Activated CD8-positive, alpha-beta memory T cell treated with anti-CD3 and anti-CD28 coated beads for 24 hours (primary cell): ENCODE results near the gene PARD6A.
"Not testable (repeated sequence)": the region's sequence is repeated elsewhere in the genome, so short reads cannot be mapped to it uniquely, and the experiment has no call there.

Experiments used
- DNase-seq: peaks from one replicate; pipeline ENCODE4 v3.0.0-alpha.2; 2020

PARD6A gene

DNA sequence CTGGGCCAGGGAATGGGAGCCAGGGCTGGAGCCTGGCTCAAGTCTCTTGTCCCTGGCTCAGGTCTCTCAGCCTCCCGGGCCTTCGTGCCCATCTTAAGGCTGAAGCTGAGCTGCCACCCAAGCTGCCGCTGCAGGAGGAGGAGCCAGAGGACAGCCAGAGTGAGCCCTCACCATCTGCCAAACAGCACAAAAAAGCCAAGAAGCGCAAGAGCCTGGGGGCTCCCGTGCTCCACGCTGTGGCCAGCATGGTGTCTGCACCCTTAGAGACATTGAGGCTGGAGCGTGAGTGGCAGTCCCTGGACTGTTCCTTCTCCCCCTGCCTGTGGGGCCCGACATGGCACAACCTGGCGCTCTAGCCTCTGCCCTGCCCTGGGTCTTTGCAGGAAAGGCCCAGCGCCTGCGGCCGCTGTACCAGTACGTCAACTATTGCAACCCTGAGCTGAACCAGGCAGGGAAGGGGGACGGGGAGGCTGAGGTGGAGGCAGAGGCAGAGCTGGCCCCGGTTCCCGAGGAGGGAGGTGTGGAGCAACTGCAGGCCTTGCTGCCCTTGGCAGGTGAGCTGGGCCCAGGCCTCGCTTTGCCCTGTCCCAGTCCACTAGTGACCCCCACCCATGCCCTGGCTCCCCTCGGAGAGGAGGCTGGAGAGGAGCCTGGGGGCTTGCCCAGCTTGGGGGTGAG, 7.2 kb downstream of the PARD6A start:
- peak; percentile 87 for DNase-seq

DNA sequence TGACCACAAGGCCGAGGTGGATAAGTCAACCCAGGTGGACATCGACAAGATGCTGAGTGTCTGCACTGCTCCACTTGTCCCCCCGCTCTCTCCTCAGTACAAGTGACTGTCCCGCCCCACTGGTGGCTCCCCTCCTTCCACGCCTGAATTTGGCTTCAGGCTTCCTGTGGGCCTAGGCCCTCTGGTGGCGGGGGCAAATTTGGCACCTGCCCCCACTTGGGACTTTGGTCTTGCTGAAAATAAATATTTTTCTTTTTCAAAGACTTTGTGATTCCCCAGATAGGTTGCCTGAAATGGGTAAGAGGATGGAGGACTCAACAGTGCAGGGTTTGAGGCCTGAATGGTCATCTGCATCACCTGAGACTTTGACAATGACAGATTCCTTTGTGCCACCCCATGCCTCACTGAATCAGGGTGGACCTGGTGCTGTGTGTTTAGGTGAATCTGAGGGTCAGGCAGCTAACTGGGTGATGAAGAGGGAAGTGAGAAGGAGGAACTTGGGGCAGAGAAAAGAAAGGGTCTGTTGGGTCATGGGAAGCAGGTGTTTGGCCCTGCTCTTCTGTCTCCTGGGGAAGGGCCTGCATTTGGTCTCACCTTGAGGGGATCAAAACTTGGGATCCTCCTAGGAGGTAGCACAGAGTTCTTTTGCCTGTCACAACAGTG, 7.9 kb downstream of the PARD6A start:
- DNase-seq: no peak

DNA sequence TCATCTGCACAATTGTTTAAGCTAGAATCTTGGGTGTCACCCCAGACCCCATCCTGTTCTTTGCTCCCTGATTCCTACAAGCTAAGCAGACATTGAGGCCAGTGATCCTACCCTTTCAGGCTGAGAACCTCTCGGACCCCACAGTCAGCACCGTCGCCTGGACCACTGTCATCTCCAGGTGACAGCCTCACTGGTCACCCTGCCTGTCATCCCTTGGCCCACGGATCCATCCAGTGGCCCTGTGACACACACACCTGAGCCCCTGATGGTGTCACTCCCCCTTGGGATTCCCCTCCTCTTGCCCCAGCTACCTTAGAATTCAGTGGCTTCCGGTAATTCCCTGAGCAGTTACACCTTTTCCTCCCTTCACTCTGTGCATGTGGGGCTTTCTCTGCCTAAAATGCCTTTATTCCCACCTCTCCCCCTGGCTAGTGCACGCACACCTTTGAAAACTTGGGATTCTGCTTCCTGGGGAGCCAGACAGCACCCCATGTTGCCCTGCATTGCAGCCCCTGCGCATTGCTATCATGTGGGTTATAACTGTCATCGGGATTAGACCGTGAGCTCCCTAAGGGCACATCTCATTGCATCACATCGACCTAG, 8.8 kb downstream of the PARD6A start:
- DNase-seq: no peak

DNA sequence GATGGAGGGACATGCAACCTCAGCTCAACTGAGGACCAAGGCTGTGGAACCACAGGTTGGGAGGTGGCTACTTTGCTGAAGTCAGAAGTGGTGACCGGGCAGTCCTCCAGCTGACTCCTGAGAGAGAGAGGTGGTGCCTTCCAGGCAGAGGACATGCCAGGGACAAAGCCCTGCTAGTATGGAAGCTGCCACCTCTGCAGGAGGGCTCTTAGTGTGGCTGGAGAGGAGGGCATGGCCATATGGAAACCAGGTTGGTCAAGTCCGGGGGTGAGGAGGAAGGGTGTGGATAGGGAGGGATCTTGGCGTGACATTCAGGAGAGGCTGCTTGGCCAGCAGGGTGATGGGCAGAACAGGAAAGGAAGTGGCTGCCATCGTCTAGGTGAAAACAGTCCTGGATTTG, 11.5 kb downstream of the PARD6A start:
- no peak for DNase-seq

DNA sequence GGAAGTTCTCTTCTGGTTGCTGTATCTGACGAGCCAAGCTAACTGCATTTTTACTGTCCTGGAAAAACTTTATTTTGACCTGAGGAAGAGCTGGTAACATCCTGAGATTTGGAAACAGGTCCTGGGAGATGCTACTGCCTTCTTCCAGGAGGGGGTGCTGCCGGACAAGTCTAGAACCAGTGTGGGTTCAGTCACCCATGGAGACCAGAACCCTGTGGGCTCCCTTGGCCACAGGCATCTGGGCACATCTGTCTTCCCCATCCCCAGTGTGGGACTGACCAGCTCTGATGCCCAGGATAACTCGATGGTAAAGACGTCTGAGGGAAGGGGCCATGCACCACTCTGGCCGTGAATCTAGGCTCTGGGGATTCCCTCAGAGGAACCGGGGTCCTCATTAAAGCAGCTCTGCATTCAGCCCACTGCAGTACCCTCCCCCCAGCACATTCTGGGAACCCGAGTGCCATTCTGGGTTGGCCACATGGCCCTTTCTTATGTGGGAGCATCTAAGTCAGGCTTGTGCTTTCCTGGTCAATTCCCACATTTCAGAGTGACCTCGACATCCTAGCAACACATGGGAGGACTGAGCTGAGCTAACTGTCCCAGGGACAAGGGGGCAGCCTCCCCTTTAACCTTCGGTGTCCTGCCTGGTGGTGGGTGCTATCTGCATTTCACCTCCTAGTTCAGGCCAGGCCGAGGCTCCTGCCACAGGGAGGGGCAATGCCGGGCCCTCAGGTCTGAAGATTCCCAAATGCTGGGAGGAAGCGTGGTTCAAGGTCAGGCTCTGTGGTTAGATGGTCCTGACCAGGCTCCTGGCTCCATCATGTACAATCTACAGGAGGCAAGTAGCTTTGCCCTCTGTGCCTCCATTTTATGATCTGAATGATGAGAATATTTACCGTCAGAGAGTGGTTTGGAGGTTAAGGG, 12.2 kb downstream of the PARD6A start:
- peak; percentile 73 for DNase-seq

DNA sequence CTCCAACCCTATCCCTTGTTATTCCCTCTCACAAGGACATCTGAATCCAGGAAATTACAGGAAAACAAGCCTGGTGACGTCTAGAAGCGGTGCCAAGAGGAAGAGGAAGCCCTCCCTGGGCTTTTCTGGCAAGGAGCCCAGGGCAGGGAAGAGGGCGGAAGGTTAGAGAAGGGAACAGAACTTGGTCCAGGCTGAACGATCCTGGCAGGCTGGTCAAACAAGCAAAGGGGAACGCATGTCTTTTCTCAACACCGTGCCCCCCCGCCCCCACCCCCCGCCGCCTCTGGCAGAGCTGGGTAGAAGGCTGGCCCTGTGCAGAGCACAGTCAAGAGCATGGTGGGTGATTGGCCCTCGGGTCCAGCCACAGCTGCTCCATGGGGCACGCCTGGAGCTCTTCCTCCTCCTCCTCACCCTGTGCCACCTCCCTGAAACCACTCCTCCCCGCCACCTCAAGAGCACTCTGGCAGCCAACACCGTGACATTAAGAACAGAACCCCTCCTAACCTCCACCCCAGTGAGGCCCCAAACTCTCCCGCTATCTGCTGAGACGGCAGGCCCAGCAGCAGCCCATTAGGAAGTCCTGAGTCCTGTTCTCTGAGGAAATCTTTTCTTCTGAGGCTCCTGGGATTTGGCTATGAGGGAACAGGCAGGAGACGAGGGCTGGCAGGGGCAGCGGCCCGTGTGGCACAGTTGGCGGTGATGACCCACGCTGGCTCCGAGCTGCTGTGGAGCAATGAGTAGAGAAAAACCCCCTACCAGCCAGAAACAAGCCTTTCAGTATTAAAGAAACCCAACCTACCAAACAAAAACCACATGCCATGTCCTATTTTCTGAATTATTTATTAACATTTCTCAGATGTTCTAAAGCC, 13.2 kb downstream of the PARD6A start:
- no peak for DNase-seq

DNA sequence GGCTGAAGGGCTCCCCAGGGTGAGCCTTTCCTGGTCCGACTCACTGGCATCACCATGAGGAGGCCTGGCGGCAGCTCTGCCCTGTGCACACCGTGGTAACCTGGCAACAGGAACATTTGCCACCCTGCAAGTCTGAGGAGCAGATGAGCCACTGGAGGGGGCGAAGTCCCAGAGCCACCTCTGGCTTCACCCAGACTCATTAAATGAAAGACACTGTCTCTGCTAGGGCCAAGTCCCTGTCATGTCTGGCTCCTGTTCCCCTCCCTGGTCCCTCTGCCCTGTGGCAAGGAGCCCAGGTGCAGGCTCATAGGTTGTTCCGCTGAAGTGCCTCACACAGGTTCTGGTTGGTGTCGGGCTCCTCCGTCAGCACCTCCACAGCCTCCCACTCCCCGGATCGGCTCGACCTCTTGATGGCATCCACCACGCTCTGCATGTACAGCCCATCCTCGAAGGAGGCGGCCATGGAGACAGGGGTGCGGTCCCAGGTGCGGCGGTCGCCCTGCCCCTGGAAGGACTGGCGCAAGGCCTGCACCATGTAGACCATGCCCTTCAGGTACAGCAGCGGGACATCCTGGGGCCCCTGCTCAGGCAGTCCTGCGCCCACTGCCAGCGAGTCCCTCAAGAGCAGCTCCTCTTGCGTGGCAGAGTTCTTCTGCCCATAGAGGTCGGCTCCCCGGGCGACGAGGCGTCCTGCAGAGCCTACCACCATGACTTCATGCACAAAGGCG, 14.3 kb downstream of the PARD6A start:
- no peak for DNase-seq

DNA sequence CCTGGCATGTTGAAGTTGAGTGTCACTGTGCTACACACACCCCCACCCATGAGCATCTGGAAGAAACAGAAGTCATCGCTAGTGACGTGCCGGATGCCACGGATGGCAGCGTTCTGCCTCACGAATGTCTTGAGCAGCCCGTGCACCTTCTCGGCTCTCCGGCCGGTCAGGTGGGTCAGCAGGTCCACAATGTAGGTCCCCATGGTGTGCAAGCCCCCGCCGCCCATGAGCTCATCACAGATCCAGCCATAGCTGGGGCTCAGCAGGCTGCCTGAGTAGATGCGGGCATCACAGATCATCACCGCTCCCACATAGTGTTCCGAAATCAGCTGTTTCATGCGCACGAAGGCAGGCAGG, 14.8 kb downstream of the PARD6A start:
- no peak for DNase-seq

DNA sequence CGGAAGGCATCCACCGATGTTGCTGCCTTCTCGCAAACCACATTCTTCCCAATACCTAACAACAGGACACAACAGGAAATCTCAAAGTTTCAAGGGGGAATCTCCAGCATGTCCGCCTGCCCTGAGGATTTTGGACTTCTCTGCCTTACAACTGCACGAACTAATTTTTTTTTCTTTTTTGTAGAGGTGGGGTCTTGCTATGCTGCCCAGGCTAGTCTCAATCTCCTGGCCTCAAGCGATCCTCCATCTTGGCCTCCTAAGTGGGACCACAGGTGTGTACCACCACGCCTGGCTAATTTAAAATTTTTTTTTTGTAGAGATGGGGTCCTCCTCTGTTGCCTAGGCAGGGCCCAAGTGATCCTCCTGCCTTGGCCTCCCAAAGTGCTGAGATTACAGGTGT, 15.2 kb downstream of the PARD6A start:
- no peak for DNase-seq

DNA sequence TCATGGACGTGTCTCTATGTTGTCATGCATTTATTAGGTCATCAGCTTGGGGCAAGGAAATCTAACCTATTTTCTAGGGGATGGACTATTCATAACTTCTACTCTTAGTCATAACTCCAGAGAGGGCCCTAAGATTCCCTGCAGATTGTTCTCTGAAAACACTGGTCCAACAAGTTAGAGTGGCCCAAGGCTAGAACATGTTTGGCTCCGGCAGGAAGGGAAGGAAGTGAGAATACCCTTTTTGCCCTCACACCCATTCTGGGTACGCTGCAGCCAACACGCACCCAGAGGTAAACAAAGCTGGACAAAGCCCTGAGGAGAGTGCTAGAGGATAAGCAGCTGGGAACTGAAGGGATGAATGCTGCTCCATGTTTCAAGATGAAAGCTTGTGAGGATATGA, 15.8 kb downstream of the PARD6A start:
- DNase-seq: no peak

DNA sequence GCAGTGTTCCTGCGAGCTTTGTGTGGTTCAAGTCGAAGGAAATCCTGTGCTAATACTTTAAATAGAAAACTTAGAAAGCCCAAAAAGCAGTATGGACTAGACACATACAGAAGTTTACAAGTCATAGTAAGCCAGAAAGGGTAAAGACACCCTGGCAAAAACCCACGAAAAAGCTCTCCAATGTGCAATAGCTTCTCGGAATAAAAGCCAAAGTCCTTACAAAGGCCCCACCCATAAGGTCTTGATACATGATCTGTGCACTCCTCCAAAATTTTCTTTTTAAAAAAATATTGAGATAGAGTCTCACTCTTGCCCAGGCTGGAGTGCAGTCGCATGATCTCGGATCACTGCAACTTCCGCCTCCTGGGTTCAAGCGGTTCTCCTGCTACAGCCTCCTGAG, 16.2 kb downstream of the PARD6A start:
- no peak for DNase-seq

DNA sequence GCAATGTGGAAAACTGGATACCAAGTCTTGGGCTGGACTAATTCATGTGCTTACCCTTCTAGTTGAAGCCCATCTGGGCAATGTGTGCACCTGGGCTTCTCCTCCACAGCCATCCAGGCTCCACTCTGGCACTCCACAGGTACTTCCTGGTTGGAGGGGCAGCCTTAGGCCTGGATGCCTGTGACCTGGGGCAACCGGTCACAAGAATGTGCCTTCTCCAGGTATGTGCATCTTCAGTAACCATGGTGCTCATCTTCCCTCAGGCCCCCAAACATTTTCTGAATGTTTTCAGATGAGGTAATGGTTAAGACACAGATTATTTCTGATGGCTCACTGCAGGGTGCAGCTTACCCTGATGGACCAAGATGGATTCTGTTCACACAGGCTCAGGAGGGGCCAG, 17.0 kb downstream of the PARD6A start:
- DNase-seq: no peak

DNA sequence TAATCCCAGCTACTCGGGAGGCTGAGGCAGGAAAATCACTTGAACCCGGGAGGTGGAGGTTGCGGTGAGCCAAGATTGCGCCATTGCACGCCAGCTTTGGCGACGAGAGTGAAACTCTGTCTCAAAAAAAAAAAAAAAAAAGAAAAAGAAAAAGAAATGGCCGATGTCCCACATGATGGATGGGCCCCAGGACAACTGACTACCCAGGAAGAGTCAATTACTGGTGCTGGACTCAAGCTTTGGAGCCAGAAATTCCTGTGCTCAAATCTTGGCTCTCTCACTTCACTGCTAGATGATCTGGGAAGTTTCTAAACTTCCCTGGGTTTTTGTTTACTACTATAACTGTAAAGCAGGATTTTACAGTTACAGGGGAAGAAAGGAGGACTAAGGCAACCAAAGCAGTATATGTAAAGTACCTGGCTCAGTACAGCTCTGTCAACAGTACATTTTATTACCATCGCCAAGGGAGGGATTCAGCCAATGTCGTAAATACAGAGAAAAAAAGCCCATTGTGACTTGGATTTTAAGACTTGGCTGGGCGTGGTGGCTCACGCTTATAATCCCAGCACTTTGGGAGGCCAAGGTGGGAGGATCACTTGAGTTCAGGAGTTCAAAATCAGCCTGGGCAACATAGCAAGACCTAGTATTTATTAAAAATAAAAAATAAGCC, 17.7 kb downstream of the PARD6A start:
- no peak for DNase-seq

DNA sequence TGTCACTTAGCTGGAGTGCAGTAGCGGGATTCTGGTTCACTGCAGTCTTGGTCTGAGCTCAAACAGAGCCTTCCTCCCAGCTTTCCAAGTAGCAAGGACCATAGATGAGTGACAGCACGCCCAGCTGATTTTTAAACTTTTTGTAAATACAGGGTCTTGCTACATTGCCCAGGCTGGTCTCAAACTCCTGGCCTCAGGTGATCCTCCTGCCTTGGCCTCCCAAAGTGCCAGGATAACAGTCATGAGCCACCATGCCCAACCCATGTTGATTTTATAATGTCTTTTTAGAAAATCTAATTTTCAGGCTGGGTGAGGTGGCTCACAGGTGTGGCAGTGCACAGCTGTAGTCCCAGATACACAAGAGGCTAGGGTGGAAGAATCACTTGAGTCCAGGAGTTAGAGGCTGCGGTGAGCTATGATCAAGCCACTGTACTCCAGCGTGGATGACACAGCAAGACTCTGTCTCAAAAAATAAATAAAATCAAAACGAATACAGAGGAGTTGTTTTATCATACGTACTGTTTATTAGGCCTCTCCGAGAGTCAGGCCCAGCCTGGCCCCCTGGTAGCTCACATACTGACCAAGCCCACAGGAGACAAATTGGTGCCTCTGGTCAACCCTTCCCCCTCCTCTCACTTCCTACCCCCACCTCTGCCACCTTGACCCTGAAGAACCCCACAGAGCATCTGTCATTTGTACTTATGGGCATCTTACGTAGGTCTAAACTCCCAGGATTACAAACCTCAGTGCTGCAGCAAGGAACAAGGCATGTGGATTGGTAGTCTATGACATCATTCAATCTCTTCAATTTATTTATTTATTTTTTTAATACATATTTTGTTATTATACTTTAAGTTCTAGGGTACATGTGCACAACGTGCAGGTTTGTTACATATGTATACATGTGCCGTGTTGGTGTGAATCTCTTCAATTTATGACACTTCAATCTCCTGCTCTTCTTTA, 19.5 kb downstream of the PARD6A start:
- DNase-seq: no peak

DNA sequence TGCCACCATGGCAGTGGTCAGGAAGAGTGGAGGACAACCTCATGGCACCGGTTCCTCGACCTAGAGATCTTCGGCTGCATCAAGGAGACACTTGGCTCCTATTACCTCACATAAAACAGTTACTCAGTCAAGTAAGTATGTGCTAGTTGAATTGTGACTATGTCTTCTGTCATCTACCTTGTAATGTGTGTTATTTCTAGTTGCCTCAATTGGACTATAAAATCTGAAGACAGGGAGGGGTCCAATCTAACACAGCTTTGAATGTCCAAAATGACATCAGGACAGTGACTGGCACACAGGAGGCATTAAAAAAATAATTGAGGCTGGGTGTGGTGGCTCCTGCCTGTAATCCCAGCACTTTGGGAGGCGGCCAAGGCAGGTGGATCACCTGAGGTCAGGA, 23.0 kb downstream of the PARD6A start:
- DNase-seq: no peak

DNA sequence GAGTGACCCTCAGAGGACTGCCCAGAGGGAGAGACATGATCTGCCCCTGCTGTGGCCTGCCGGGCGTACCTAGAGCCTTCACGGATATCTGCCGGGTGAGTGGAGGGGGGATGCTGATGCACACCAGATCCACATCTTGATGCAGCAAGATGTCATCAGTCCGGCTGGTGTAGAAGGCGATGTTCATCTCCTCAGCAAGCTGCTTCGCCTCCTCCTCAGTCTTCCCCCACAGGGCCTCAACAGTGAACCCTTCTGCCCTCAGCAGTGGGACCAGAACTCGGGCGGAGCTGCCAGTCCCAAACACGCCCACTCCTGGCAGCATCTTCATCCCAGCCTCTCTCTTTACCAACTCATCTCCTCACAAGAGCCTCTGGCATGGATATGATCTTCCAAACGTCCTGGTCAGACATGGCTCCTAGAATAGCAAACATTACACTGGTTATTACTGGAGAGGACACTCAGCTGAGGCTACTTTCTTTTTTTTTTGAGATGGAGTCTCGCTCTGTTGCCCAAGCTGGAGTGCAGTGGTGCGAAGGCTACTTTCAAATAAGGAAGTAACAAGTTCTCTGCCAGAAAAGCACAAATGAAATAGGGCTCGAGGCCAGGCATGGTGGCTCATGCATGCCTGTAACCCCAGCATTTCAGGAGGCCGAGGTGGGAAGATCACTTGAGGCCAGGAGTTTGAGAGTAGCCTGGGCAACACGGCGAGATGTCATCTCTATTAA, 24.8 kb downstream of the PARD6A start:
- DNase-seq: no peak

DNA sequence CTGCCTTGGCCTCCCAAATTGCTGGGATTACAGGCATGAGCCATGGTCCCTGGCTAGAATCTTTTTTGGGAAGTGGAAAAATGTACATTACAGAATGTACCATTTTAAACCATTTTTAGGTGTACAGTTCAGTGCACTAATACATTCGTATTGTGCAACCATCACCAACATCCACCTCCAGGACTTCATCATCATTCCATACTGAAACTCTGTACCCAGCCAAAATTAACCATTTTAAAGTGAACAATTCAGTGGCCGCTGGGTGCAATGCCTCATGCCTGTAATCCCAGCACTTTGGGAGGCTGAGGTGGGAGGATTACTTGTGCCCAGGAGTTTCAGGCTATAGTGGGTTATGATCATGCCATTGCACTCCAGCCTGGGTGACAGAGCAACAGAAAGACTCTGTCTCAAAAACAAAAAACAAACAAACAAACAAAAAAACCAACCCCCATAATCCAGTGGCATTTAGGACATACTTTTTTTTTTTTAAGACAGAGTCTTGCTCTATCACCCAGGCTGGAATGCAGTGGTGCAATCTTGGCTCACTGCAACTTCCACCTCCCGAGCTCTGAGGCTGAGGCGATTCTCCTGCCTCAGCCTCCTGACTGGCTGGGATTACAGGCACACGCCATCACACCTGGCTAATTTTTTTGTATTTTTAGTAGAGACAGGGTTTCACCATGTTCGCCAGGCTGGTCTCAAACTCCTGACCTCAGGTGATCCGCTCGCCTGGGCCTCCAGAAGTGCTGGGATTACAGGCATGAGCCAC, 32.9 kb downstream of the PARD6A start:
- not testable (repeated sequence) for DNase-seq

DNA sequence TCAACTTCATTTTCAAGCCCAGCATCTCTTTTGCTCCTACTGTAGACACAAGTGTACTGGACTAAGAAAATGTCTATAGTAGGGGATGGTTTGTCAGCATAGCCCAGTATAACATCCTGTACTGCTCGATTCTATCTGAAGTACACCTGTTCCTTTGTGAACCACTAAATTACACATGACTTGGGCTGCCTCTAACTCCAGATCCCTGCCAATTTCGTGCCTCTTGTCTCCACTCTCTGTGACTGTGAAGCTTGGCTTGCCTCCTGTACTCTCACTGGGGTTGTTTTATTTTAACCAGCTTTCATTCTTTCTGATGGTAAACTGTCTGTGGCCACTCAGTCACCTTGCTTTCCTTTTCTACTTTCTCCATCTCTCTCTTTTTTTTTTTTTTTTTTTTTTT, 33.9 kb downstream of the PARD6A start:
- no peak for DNase-seq
